Smooth muscle cell (in vitro differentiated cells): ENCODE data around the gene MYF5. TPM values are rescaled to one million over a fixed set of nuclear protein-coding genes. Genes with fewer than 3 reads are reported as not detected.

Source experiments
- DNase-seq: peaks from one replicate; lab custom pipeline; 2025; ENCODE audit not compliant: unreplicated experiment; lab: John Stamatoyannopoulos, UW
- H2AFZ ChIP-seq: fragments of 200-600 bp; sonication (generic); 2 replicates; pipeline ENCODE4 v1.6.0; 2016; ENCODE audit warnings: antibody characterized with exemption, low read depth, mild to moderate bottlenecking
- H3F3A ChIP-seq: fragments of 200-600 bp; sonication (generic); 2 replicates; pipeline ENCODE4 v1.6.0; 2017; ENCODE audit warnings: antibody characterized with exemption, low read depth
- H3K27ac ChIP-seq: fragments of 200-600 bp; sonication (generic); 2 replicates; pipeline ENCODE4 v1.5.1; 2016; ENCODE audit warnings: low read depth, mild to moderate bottlenecking
- H3K27me3 ChIP-seq: fragments of 200-600 bp; sonication (generic); 2 replicates; pipeline ENCODE4 v1.6.1; 2016; ENCODE audit warnings: low read depth, mild to moderate bottlenecking
- H3K36me3 ChIP-seq: fragments of 200-600 bp; sonication (generic); 2 replicates; pipeline ENCODE4 v1.5.1; 2016; ENCODE audit warnings: low read depth
- H3K4me1 ChIP-seq: fragments of 200-600 bp; sonication (generic); 2 replicates; pipeline ENCODE4 v1.5.1; 2016; ENCODE audit warnings: low read depth
- H3K4me2 ChIP-seq: fragments of 200-600 bp; sonication (generic); 2 replicates; pipeline ENCODE4 v1.6.0; 2016; ENCODE audit warnings: mild to moderate bottlenecking
- H3K4me3 ChIP-seq: fragments of 200-600 bp; sonication (generic); 2 replicates; pipeline ENCODE4 v1.5.1; 2016; ENCODE audit warnings: mild to moderate bottlenecking
- H3K79me2 ChIP-seq: fragments of 200-600 bp; sonication (generic); 2 replicates; pipeline ENCODE4 v1.6.0; 2016; ENCODE audit warnings: low read depth, mild to moderate bottlenecking
- H3K9ac ChIP-seq: fragments of 200-600 bp; sonication (generic); 2 replicates; pipeline ENCODE4 v1.6.0; 2016; ENCODE audit warnings: low read depth
- H3K9me3 ChIP-seq: fragments of 200-600 bp; sonication (generic); replicated peaks from 2 replicates; pipeline ENCODE4 v1.5.1; 2016; ENCODE audit warnings: low read depth
- H4K20me1 ChIP-seq: fragments of 200-600 bp; sonication (generic); 2 replicates; pipeline ENCODE4 v1.6.0; 2016; ENCODE audit warnings: low read depth
- WGBS: methylation state at CpG from one replicate; pipeline ENCODE4 v1.1.7; 2016; ENCODE audit warnings: low lambda C conversion rate; 5-methylcytosine and 5-hydroxymethylcytosine counted together
- polyA plus RNA-seq: library from polyadenylated mRNA; unstranded; fragments of >200 nt; fragmentation: Nextera tagmentation; extraction: Ambion mirVana; gene quantifications from 2 replicates; pipeline ENCODE4 v1.2.1, GENCODE V29; 2016
- total RNA-seq: library from RNA; depleted of rRNA; stranded (reverse); fragments of >200 nt; gene quantifications from 2 replicates; pipeline ENCODE4 v1.2.3, GENCODE V29; 2014
- TF ChIP-seq, protein P1 (sequence below): fragments of 200-600 bp; sonication (generic); IDR thresholded peaks from 2 replicates; pipeline ENCODE4 v1.5.1; 2017; ENCODE audit warnings: borderline replicate concordance, mild to moderate bottlenecking, antibody characterized with exemption; ENCODE audit not compliant: insufficient read depth, poor library complexity, severe bottlenecking

Gene MYF5
- total and polyA plus RNA-seq, 2 experiments from 2014 or later: not detected

DNA sequence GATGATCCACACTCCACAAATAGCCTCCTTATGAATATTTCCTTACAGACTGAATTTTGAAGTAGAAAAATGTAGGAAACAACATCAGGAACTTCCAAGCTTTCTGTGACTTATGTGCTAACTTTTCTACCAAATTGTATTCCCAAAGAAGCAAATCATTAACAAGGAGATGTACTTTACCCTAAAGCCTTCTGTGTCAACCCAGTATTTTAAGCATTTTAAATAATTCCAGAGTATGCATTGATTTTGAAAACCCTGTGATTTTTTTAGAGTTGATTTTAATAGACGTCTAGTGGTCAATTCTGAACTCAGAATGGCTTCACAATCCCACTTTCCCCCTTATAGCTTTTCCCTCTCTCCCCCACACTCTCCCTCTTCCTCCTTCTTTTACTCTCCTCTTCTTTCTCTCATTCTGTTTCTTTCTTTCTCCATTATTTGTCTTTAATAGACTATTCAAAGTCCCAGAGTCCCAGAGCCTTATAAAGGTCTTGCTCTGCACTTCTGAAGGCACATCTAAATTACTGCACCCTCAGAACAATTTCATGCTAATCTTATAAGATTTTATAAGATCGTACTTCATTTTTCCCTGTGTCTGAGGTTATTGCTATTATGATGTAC, 19.3 kb upstream of the MYF5 start:
- peaks cover 5% of the 10 kb centered on the region for H3K27me3 ChIP-seq
- no peak overlapping the region for H3K4me2 ChIP-seq
- H3K4me1 ChIP-seq: no peaks in the 10 kb centered on the region
- no peaks in the 10 kb centered on the region for H3K9me3 ChIP-seq
- H3K4me3 ChIP-seq: no peak overlapping the region
- no peaks in the 10 kb centered on the region for H3K36me3 ChIP-seq
- no peaks in the 10 kb centered on the region for H3K79me2 ChIP-seq
- 62% methylated on average over 2 of the region's 2 CpGs for WGBS
- no peak overlapping the region for H2AFZ ChIP-seq
- H3F3A ChIP-seq: no peaks in the 10 kb centered on the region
- no peaks in the 10 kb centered on the region for H4K20me1 ChIP-seq
- no peak overlapping the region for H3K9ac ChIP-seq
- H3K27ac ChIP-seq: no peak overlapping the region
- TF ChIP-seq, protein P1, sequence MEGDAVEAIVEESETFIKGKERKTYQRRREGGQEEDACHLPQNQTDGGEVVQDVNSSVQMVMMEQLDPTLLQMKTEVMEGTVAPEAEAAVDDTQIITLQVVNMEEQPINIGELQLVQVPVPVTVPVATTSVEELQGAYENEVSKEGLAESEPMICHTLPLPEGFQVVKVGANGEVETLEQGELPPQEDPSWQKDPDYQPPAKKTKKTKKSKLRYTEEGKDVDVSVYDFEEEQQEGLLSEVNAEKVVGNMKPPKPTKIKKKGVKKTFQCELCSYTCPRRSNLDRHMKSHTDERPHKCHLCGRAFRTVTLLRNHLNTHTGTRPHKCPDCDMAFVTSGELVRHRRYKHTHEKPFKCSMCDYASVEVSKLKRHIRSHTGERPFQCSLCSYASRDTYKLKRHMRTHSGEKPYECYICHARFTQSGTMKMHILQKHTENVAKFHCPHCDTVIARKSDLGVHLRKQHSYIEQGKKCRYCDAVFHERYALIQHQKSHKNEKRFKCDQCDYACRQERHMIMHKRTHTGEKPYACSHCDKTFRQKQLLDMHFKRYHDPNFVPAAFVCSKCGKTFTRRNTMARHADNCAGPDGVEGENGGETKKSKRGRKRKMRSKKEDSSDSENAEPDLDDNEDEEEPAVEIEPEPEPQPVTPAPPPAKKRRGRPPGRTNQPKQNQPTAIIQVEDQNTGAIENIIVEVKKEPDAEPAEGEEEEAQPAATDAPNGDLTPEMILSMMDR: no peak
- DNase-seq: no peak

DNA sequence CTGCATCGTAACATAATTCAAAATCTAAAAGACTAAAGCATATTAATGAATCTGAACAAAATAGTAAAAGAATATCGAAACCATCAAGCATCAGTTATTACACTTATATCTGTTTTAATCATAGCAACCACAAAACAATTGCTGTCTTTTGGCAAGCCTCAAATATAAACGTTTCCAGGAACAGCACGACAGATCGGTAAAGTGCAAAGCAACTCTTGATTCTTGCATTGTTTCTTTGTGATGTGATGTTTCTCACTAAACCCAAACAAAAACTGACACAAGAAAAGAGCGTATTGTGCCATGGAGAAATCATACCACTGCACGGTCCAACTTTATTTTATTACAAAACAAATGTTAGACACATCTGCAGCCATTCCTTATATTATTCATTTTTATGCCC, 18.5 kb upstream of the MYF5 start:
- no peaks in the 10 kb centered on the region for H3K36me3 ChIP-seq
- no peak for DNase-seq
- H4K20me1 ChIP-seq: no peaks in the 10 kb centered on the region
- no peak overlapping the region for H3K4me3 ChIP-seq
- H3F3A ChIP-seq: no peaks in the 10 kb centered on the region
- H2AFZ ChIP-seq: no peak overlapping the region
- H3K4me2 ChIP-seq: no peak overlapping the region
- no peaks in the 10 kb centered on the region for H3K79me2 ChIP-seq
- H3K9me3 ChIP-seq: no peaks in the 10 kb centered on the region
- no peak overlapping the region for H3K27ac ChIP-seq
- TF ChIP-seq, protein P1: no peak
- H3K4me1 ChIP-seq: peaks cover 3% of the 10 kb centered on the region
- peaks cover 5% of the 10 kb centered on the region for H3K27me3 ChIP-seq
- no peak overlapping the region for H3K9ac ChIP-seq
- 87% methylated on average over 7 of the region's 7 CpGs for WGBS

DNA sequence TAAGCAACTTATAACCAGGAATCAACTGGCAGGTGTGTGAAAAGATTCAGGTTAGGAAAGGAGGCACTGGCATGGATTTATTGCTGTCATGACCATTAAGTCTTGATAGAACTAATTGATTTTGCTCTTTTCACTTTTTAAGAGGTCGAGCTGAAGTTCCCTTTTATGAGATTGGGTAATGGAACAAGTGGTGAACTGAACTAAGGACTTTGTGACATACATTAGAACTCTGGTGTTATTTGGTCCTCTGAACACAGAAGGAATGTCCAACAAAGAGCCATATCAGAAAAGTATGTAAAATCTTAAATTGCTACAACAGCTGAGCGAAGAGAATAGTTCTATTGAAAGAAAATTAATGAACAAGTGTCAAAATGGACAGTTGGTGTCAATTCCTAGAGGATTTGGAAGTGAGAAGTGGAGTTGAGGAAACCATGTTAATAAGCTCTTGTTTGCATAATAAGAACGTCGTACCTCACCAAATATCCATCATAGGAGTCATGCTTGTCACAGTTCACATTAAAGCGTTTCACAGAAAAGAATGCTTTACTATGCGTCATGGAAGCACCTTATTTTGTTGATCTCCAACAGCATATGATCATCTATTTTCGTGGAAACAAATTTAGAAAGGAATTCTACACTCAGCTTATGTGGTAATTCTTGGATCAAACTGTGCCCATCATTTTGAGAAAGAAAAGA, 17.7 kb upstream of the MYF5 start:
- H3K79me2 ChIP-seq: no peaks in the 10 kb centered on the region
- no peak overlapping the region for H3K4me3 ChIP-seq
- H3K9me3 ChIP-seq: no peaks in the 10 kb centered on the region
- H3K4me1 ChIP-seq: peaks cover 9% of the 10 kb centered on the region
- no peak overlapping the region for H3K27ac ChIP-seq
- no peak for DNase-seq
- H3K27me3 ChIP-seq: peaks cover 5% of the 10 kb centered on the region
- H3K4me2 ChIP-seq: no peak overlapping the region
- no peak overlapping the region for H3K9ac ChIP-seq
- H3F3A ChIP-seq: no peaks in the 10 kb centered on the region
- TF ChIP-seq, protein P1: no peak
- 77% methylated on average over 7 of the region's 7 CpGs for WGBS
- H4K20me1 ChIP-seq: no peaks in the 10 kb centered on the region
- H3K36me3 ChIP-seq: no peaks in the 10 kb centered on the region
- H2AFZ ChIP-seq: no peak overlapping the region
